H1 (cell line): ENCODE measurements around the gene UQCRQ. TPM values are rescaled to one million over a fixed set of nuclear protein-coding genes. Genes with fewer than 3 reads are reported as not detected.

Source experiments
- CEBPB ChIP-seq: IDR thresholded peaks from 2 replicates; pipeline ENCODE4 v1.6.1; 2012; ENCODE audit warnings: low read depth, low read length
- CTBP2 ChIP-seq: IDR thresholded peaks from 2 replicates; pipeline ENCODE4 v1.7.0; 2011; ENCODE audit warnings: borderline replicate concordance, mild to moderate bottlenecking, moderate library complexity, mixed read lengths, low read length; ENCODE audit not compliant: insufficient read depth, insufficient read length
- PHF8 ChIP-seq: fragments of 200-600 bp; sonication (generic); conservative IDR thresholded peaks from 2 replicates; pipeline ENCODE4 v1.7.1; 2012; ENCODE audit warnings: low read depth, mild to moderate bottlenecking, inconsistent platforms, low read length, moderate library complexity
- TAF7 ChIP-seq: optimal IDR thresholded peaks from 2 replicates; pipeline ENCODE3; 2011; ENCODE audit warnings: low read depth, mild to moderate bottlenecking, inconsistent platforms, low read length, moderate library complexity, borderline replicate concordance
- polyA plus RNA-seq, 7 experiments: library from polyadenylated mRNA; depleted of rRNA in 3 of 7; stranded (reverse) in 5 of 7; unstranded in 2 of 7; fragments of >200 nt in 5 of 7; fragments of 200-250 nt in 2 of 7; gene quantifications; 1 replicate in 5 of 7; 2 replicates in 1 of 7; 4 replicates in 1 of 7; pipeline versions ENCODE4 v1.2.1 to v1.2.3, GENCODE V29; 2011 to 2013; ENCODE audit warnings: missing spikeins in 2 of 7, mixed read lengths in 2 of 7
- total RNA-seq: library from RNA; stranded (reverse); fragmentation: NEBNext Ultra II Directional; extraction: Animal tissue kit (Norgen Biotek cat#: 25700); gene quantifications from 2 replicates; pipeline ENCODE4 v1.2.1, GENCODE V29; 2021
- TF ChIP-seq, protein P1 (sequence below): IDR thresholded peaks from 2 replicates; pipeline ENCODE4 v1.6.1; 2012; ENCODE audit warnings: inconsistent platforms

UQCRQ gene
- total and polyA plus RNA-seq, 2 of the 8 experiments (the other 6 are each of a cell fraction or from before 2014, with no cell fraction given): 177 to 293 TPM

DNA sequence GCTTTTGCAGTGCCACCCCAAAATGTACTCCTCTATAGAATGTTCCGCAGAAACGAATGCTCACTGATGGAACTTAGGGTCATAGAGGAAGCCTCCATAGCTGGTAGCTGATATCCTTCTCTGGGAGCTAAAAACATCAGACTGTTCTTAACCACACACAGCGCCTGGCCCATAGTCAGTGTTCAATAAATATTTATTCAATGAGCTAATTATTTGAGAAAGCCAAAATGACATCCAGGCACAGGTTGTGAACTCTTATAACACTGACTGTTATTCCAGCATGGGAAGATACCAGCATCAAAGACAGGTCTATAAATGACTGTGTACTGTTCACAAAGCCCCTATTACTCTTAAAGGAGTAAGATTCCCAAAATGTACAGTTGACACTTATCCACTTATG is 13.1 kb upstream of the UQCRQ start (continued):
- no peak for TF ChIP-seq PHF8
- TF ChIP-seq TAF7: no peak
- TF ChIP-seq, protein P1, sequence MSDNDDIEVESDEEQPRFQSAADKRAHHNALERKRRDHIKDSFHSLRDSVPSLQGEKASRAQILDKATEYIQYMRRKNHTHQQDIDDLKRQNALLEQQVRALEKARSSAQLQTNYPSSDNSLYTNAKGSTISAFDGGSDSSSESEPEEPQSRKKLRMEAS: no peak
- TF ChIP-seq CEBPB: no peak
- TF ChIP-seq CTBP2: no peak
